ENCODE results near the gene NDUFV2. TPM values are rescaled to one million over a fixed set of nuclear protein-coding genes. Genes with fewer than 3 reads are reported as not detected.
"Not testable (repeated sequence)": the region's sequence is repeated elsewhere in the genome, so short reads cannot be mapped to it uniquely, and the experiment has no call there.

The NDUFV2 gene
- total and polyA plus RNA-seq, 2 of the 8 experiments (the other 6 are each of a cell fraction or from before 2014, with no cell fraction given): 90.8 to 191 TPM

- peaks cover 0 to 40% of the 10 kb centered on the region in 2 experiments; a peak in 3 of 4 replicates for H3K79me2 ChIP-seq (ENCODE audit: control insufficient read depth in 1 of 2, insufficient read depth in 2 of 2, low read length in 2 of 2)
- H3K4me3 ChIP-seq (ENCODE audit: extremely low read depth in 1 of 4, insufficient read depth in 2 of 4, low read depth in 3 of 4, low read length in 4 of 4); H4K5ac ChIP-seq (ENCODE audit: insufficient read length, low read depth, low read length); H3K14ac ChIP-seq (ENCODE audit: insufficient read length); H3K9me3 ChIP-seq (ENCODE audit: insufficient read depth in 2 of 2, low read depth in 1 of 2, low read length in 1 of 2); H2BK15ac ChIP-seq (ENCODE audit: low read length); DNase-seq (ENCODE audit: low read depth in 1 of 2, low spot score in 2 of 2); H3K27ac ChIP-seq (ENCODE audit: low read depth, low read length); H2AFZ ChIP-seq (ENCODE audit: low read length); H4K8ac ChIP-seq (ENCODE audit: extremely low read depth, insufficient read depth, low read length); H3K56ac ChIP-seq (replicated peaks; ENCODE audit: insufficient read length, low read depth, low read length); H3K4me2 ChIP-seq (ENCODE audit: insufficient read depth in 1 of 2, low read depth in 2 of 2, low read length in 2 of 2); FAIRE-seq; H4K91ac ChIP-seq (replicated peaks; ENCODE audit: insufficient read length, low read length); H3K4me1 ChIP-seq (replicated peaks in 1 of 4; ENCODE audit: control insufficient read depth in 3 of 4, insufficient read depth in 4 of 4, low read length in 3 of 4); H2AK5ac ChIP-seq (ENCODE audit: low read depth, low read length); H3K18ac ChIP-seq (ENCODE audit: extremely low read depth, low read length); H3K79me1 ChIP-seq (ENCODE audit: low read depth, low read length); H2BK20ac ChIP-seq (ENCODE audit: low read length); H3K4ac ChIP-seq (replicated peaks; ENCODE audit: insufficient read length, low read depth, low read length); H2BK12ac ChIP-seq (ENCODE audit: low read depth, low read length); H3K23me2 ChIP-seq (ENCODE audit: low read depth, low read length); H3K36me3 ChIP-seq (ENCODE audit: control insufficient read depth in 2 of 4, insufficient read depth in 4 of 4, low read length in 3 of 4); H2BK5ac ChIP-seq (ENCODE audit: low read depth, low read length); H3K27me3 ChIP-seq (replicated peaks in 1 of 4; ENCODE audit: control insufficient read depth in 3 of 4, extremely low read depth in 1 of 4, insufficient read depth in 3 of 4, low read length in 3 of 4); POLR2A ChIA-PET (ENCODE audit: partially characterized antibody); H3K9ac ChIP-seq (replicated peaks in 1 of 4; ENCODE audit: extremely low read depth in 1 of 4, low read depth in 3 of 4, low read length in 3 of 4); H4K20me1 ChIP-seq (replicated peaks in 1 of 2; ENCODE audit: control insufficient read depth in 1 of 2, insufficient read depth in 2 of 2, low read length in 2 of 2); H3K23ac ChIP-seq (ENCODE audit: insufficient read length); H2BK120ac ChIP-seq (replicated peaks; ENCODE audit: low read depth, low read length): not testable (repeated sequence)
- 100% methylated on average over 2 of the region's 3 CpGs; no CpG with 5 or more reads in 1 of the 2 experiments for WGBS, 2 experiments (ENCODE audit: extremely low coverage in 1 of 2, insufficient coverage in 1 of 2, insufficient read length in 1 of 2, insufficient replicate concordance in 2 of 2, low coverage in 1 of 2, low lambda C conversion rate in 2 of 2, missing lambda C conversion rate in 1 of 2)
- CTCF ChIA-PET (ENCODE audit: partially characterized antibody): interaction anchor here (0.5 kb wide), 1 partner anchor 1705 kb away, joined by 3 read pairs; no protein-coding TSS in a partner anchor
Measured at GRCh38 chr18:9171919-9172318, 69.4 kb downstream of the NDUFV2 start.
